Smooth muscle cell of the coronary artery (primary cell): Measurements from ENCODE around the gene KDR. TPM values are rescaled to one million over a fixed set of nuclear protein-coding genes. Genes with fewer than 3 reads are reported as not detected.

Experiments used
- total RNA-seq: library from RNA; depleted of rRNA; stranded (reverse); fragments of >200 nt; gene quantifications from 2 replicates; pipeline ENCODE4 v1.2.3, GENCODE V29; 2014; ENCODE audit warnings: low replicate concordance

Gene KDR
- 1.9 and 16.5 TPM in 2 replicates for total RNA-seq

GRCh38 chr4:55125087-55125721, at the start of gene KDR:
TSS of gene KDR (minus strand) at chr4:55125595. CDS start at chr4:55125293, 302 bp downstream.

Other genes starting within 250 kb of the KDR start
- gene SRD5A3, start 220.6 kb upstream of the KDR start, total RNA-seq = 6.5 and 10.1 TPM in 2 replicates